ENCODE measurements around the gene THADA.

DNA sequence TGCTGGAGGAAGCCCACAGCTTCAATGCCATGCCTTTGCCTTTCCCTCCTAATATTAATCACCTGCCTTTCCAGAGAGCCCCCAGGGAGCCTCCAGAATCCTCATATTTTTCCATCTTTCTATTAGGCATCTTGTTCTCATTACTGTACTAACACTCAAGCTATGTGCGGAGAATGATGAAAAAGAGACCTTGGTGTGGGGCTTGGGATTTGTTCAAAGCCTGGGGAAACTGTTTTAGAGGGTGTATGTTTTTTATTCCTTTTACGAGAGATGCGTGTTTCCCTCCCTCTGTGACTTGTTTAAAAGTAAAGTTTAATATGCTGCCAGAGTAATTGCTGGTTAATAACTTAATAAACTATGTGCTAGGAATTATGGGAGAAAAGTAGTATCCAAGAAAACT lies 267.0 kb downstream of the THADA start:
- TF ChIP-seq YY1 (IDR thresholded peaks at IDR 0.05; ENCODE audit: insufficient read depth, insufficient read length) (no peak), SUZ12 (IDR thresholded peaks at IDR 0.05; ENCODE audit: extremely low read depth, insufficient read depth, insufficient read length) (no peak)

All from NT2/D1 (cell line).